NCI-H748 (cell line): Measurements from ENCODE around the gene COL11A2.
A peak's percentile ranks its signal among the peaks of the same experiment; 100 is the strongest.
"Not testable (repeated sequence)": the region's sequence is repeated elsewhere in the genome, so short reads cannot be mapped to it uniquely, and the experiment has no call there.

ENCODE experiments used
- DNase-seq: peaks from one replicate; lab custom pipeline; 2025; ENCODE audit not compliant: unreplicated experiment; lab: John Stamatoyannopoulos, UW

COL11A2 gene

GRCh38 chr6:33192105-33192646 lies at the start of gene COL11A2:
COL11A2 (minus strand) TSS chr6:33192467; CDS start chr6:33192240, 227 bp downstream.
- peak; percentile 68 for DNase-seq

DNA sequence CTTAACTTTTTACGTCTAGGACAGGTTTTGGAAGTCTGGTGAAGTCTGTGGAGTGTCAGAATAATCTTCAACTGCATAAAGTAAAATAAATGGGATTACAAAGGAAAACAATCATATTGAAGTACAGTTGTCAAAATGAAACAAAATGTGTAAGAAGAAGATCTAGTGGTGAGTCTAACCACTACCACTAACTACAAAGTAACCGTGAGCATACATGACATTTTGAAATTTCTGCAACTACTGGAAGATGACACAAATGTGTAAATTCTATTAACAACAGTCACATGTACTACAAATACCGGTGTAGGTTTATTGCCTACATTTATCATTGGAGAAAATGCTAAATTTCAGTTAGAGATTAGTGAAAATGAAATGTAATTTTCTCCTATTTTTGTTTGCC lies 49.7 kb upstream of the COL11A2 start:
- DNase-seq = no peak

- DNase-seq = no peak
Measured at GRCh38 chr6:33237741-33238140, 45.5 kb upstream of the COL11A2 start.

DNA sequence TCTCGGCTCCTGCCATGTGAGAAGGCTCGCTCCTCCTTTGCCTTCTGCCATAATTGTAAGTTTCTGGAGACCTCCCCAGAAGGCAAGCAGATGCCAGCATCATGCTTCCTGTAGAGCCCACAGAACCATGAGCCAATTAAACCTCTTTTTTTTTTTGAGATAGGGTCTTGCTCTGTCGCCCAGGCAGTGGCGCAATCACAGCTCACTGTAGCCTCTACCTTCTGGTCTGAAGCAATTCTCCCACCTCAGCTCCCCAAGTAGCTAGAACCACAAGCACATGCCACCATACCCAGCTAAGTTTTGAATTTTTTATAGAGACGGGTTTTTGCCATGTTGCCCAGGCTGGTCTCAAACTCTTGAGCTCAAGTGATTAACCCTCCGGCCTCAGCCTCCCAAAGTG lies 44.6 kb upstream of the COL11A2 start:
- no peak for DNase-seq

GRCh38 chr6:33236328-33236727 lies 44.1 kb upstream of the COL11A2 start:
- no peak for DNase-seq

GRCh38 chr6:33235221-33235634 lies 43.0 kb upstream of the COL11A2 start:
- DNase-seq = no peak

GRCh38 chr6:33226503-33227120 lies 34.3 kb upstream of the COL11A2 start:
- not testable (repeated sequence) for DNase-seq

- no peak for DNase-seq
Measured at GRCh38 chr6:33217681-33218080, 25.4 kb upstream of the COL11A2 start.

DNA sequence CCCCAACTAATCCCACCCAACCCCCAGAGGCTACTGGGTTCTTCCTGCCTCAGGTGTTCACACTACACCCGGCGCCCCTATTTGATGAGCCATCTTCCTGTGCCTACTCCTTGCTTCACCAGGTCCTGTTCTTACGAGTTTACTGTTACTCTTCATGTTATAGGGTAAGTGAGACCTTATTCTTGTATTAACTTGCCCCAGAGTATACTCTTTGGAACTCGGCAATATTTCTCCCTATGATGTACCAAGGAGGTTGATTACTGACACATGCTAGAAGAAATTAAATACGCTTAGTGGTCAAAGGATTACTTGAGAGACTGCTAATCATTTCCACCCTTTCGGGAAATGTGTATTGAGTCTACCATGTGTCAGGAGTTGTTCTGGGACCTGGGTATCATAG lies 25.0 kb upstream of the COL11A2 start:
- DNase-seq = no peak

DNA sequence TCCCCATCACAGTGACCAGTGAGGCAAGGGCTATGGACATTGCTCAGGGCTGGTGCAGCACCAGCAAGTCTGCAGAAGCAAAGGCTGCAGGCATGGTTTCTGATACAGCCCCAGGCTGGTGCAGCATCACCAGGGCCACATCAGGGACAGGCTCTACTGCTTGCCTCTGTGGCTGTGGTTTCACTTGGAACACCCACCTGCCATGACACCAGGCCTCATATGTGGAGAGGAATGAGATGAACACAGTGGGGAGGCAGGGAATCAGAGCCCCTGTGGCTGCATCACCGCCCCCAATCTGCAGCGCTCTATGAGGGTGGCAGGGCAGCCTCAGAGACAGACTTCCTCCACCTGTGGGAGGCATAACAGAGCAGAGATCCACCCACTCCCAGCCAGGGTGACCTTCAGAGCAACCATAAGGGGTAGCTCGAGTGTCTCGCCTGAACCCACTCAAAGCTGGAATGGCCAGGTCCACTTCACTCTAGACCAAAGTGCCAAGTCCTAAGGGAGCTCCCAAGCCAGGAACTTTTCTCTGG lies 23.9 kb upstream of the COL11A2 start:
- no peak for DNase-seq

DNA sequence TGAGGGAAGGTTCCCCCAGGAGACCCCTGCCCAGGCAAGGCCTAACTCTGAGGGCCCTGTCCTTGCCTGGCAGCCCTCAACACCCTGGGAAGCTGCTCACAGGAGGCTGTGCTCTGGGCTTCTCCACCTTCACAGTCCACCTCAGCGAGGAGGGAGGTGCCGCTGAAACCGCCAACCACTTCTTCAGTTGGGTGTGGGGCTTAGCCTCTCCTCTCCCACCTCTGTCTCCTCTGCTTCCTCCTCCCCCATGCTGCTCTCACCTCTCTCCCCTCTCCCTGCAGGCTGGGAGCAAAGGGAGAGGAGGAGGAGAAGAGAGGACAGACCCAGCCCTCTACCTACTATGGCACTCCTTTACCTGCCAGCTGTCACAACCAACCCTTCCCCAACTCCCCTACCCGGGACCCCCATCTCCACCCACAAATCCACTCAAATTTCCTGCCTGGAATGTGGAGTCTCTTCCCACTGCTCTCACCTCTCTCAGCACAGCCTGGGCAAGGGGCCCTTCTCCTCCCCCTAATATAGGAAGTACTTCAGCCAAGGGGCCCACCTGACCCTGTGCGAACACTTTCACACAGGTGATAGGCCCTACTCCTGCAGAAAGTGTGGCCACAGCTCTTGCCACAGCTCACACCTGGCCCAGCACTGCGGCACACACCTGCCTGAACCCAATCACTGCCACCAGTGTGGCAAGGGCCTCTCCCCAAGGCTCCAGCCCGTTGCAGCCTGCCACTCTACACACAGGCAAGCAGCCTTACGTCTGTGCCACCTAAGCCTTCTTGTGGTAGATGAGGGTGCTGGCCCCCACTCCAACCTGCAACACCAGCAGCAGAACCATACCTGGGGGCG lies 23.2 kb upstream of the COL11A2 start:
- no peak for DNase-seq

GRCh38 chr6:33213989-33214335 lies 21.7 kb upstream of the COL11A2 start:
- no peak for DNase-seq

DNA sequence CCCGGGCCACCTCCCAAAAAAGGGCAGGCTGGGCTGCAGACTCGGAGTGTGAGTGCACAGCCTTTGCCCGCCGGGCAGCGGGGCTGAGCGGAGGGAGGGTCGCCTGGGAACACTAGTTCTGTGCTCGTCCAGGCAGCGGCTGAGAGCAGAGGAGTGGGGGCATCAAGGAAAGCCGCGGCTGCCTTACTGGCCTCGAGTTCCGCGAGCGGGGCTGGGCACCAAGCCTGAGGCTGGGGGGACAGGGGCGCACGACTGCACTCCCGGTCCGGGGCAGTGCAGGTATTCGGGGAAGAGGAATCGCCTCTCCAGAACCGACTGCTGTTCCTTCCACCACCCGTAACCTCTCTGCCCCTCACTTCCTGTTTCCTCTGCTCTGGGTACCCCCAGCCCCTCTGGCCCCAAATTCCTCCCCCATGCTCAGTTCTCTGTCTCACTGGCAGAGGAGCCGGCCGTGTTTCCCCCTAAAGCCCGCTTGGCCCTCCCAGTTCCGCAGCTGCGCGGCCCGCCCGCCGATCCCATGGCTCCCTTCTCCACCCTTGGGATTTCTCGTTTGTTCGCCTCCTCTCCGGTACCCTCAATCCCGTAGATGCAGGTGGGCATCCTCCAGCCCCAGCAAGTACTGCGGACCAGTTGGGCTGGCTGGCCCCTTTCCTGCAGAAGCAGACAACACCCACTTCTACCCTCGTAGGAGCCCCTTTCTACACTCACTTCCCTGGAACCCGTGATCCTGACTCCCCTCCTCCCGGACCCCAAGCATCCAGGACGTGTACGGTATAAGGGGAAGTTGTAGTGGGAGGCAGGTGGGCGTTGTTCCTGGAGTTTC lies 21.1 kb upstream of the COL11A2 start:
- DNase-seq = peak; percentile 37

DNA sequence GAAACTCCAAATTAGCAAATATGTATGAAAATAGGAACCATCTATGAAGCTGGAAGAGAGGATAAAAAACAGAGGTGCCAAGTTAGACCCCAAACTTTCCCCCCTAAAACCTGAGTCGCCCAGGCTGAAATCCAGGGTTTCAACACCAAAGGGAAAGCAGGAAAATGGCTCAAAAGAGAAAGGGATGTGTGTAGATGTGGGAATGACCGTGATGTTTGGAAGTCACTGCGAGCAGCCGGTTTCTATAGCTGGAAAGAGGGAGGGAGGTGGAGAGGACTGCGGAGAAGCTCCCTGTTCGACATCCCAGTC lies 20.5 kb upstream of the COL11A2 start:
- no peak for DNase-seq

- no peak for DNase-seq
Measured at GRCh38 chr6:33211666-33212422, 19.6 kb upstream of the COL11A2 start.

DNA sequence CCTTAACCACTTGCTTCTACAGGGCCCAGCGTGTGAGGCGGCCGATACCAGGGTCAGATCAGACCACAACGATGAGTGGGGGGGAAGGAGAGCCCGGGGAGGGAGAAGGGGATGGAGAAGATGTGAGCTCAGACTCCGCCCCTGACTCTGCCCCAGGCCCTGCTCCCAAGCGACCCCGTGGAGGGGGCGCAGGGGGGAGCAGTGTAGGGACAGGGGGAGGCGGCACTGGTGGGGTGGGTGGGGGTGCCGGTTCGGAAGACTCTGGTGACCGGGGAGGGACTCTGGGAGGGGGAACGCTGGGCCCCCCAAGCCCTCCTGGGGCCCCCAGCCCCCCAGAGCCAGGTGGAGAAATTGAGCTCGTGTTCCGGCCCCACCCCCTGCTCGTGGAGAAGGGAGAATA lies 18.9 kb upstream of the COL11A2 start:
- no peak for DNase-seq

DNA sequence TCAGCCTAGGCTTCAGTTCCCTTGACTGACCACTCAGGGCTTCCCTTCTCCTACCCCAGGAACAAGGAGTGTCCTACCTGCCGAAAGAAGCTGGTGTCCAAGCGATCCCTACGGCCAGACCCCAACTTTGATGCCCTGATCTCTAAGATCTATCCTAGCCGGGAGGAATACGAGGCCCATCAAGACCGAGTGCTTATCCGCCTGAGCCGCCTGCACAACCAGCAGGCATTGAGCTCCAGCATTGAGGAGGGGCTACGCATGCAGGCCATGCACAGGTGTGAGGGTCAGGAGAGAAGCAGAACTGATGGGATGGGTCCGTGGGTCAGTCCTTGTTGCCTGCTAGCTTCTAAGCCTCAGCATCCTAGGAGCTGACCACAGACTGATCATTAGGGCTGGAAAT lies 17.6 kb upstream of the COL11A2 start:
- DNase-seq = no peak

DNA sequence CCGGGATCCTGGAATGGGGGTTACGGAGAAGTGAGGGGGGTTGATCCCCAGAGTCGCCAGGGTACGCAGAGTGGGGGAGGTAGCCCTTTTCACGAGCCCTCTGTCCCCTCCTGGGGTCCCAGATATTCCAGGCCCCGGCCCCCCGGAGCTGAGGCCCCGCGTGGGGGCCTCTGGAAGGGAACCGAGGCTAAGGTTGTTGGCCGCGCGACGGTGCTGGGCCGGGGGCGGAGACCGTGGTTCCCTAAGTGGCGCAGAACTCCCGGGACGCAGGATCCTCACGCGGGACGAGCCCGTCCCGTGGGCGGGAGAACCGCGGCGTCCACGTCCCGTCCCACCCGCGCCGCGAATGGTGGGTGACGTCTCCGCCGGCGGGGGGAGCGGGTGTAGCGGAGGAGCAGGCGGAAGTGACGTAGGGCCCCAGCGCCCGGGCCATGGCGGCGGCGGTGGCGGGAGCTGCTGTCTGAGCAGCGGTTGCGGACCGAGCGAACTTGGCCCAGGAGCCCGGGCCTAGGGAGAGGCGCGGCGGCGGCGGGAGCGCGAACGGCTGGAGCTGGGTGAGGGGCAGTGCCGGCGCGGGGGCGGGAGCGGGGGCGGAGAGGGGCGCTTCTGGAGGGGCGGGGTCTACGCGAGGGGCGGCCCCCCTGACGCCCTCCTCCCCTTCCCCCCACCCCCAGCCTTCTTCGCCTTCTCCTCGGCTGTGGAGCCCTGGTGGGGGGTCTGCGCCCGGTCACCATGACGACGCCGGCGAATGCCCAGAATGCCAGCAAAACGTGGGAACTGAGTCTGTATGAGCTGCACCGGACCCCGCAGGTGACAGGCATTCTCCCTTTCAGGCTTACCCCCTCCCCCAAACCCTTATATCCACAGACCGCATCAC lies 16.1 kb upstream of the COL11A2 start, which contains the start of gene RING1:
Gene RING1 (plus strand): TSS at position 410 of the 877 bp plus-strand sequence. CDS start 323 bp downstream, at position 733.
- peak; percentile 82 for DNase-seq

- DNase-seq = peak; percentile 48
Measured at GRCh38 chr6:33207552-33208090, 15.4 kb upstream of the COL11A2 start.
